ENCODE data around the gene CACHD1.

Gene CACHD1

GRCh38 chr1:64581843-64582185 is 111.9 kb downstream of the CACHD1 start:
- Histone ChIP-seq H2AFZ (ENCODE audit: low read depth, low read length, severe bottlenecking) (no peak overlapping the region), H3K4me3 (ENCODE audit: insufficient read depth, low read length, poor library complexity, severe bottlenecking) (no peak overlapping the region), H3K36me3 (ENCODE audit: low read length) (no peaks in the 10 kb centered on the region), H4K20me1 (ENCODE audit: low read depth, low read length) (no peaks in the 10 kb centered on the region), H3K27me3 (ENCODE audit: low read length) (no peaks in the 10 kb centered on the region), H3K27ac (ENCODE audit: low read depth, low read length) (no peak overlapping the region), H3K9me2 (replicated peaks; ENCODE audit: insufficient read depth, low read length) (no peaks in the 10 kb centered on the region), H3K9me3 (ENCODE audit: insufficient read depth, low read length) (no peaks in the 10 kb centered on the region), H3K9ac (ENCODE audit: low read length) (no peak overlapping the region), H3F3A (ENCODE audit: insufficient read depth) (no peaks in the 10 kb centered on the region), H3K4me2 (ENCODE audit: low read depth, low read length, poor library complexity, severe bottlenecking) (no peak overlapping the region), H3K79me2 (ENCODE audit: insufficient read depth, low read length) (no peaks in the 10 kb centered on the region)
- TF ChIP-seq EZH2phosphoT487 (conservative IDR thresholded peaks at IDR 0.05; ENCODE audit: low read length) (no peak), CTCF (IDR thresholded peaks at IDR 0.05; ENCODE audit: insufficient read depth, low read length, poor library complexity, severe bottlenecking) (no peak)

- no peaks in the 10 kb centered on the region for H4K20me1 ChIP-seq (ENCODE audit: low read depth, low read length)
- H3K9ac ChIP-seq (ENCODE audit: low read length) = no peak overlapping the region
- H3K27me3 ChIP-seq (ENCODE audit: low read length) = no peaks in the 10 kb centered on the region
- H2AFZ ChIP-seq (ENCODE audit: low read depth, low read length, severe bottlenecking) = no peak overlapping the region
- no peaks in the 10 kb centered on the region for H3K36me3 ChIP-seq (ENCODE audit: low read length)
- H3F3A ChIP-seq (ENCODE audit: insufficient read depth) = no peaks in the 10 kb centered on the region
- no peaks in the 10 kb centered on the region for H3K9me2 ChIP-seq (replicated peaks; ENCODE audit: insufficient read depth, low read length)
- H3K9me3 ChIP-seq (ENCODE audit: insufficient read depth, low read length) = no peaks in the 10 kb centered on the region
- TF ChIP-seq EZH2phosphoT487 (conservative IDR thresholded peaks at IDR 0.05; ENCODE audit: low read length) = no peak
- no peak for TF ChIP-seq CTCF (IDR thresholded peaks at IDR 0.05; ENCODE audit: insufficient read depth, low read length, poor library complexity, severe bottlenecking)
- no peak overlapping the region for H3K4me3 ChIP-seq (ENCODE audit: insufficient read depth, low read length, poor library complexity, severe bottlenecking)
- H3K79me2 ChIP-seq (ENCODE audit: insufficient read depth, low read length) = no peaks in the 10 kb centered on the region
- H3K4me2 ChIP-seq (ENCODE audit: low read depth, low read length, poor library complexity, severe bottlenecking) = no peak overlapping the region
- no peak overlapping the region for H3K27ac ChIP-seq (ENCODE audit: low read depth, low read length)
These were observed 114.5 kb downstream of the CACHD1 start for GRCh38 chr1:64584479-64584878.

GRCh38 chr1:64588876-64589275 is 118.9 kb downstream of the CACHD1 start:
- Histone ChIP-seq H3K9me3 (ENCODE audit: insufficient read depth, low read length) (no peaks in the 10 kb centered on the region), H4K20me1 (ENCODE audit: low read depth, low read length) (no peaks in the 10 kb centered on the region), H3K4me3 (ENCODE audit: insufficient read depth, low read length, poor library complexity, severe bottlenecking) (no peak overlapping the region), H3K79me2 (ENCODE audit: insufficient read depth, low read length) (no peaks in the 10 kb centered on the region), H3F3A (ENCODE audit: insufficient read depth) (no peaks in the 10 kb centered on the region), H3K27ac (ENCODE audit: low read depth, low read length) (no peak overlapping the region), H3K4me2 (ENCODE audit: low read depth, low read length, poor library complexity, severe bottlenecking) (no peak overlapping the region), H3K9ac (ENCODE audit: low read length) (no peak overlapping the region), H3K27me3 (ENCODE audit: low read length) (no peaks in the 10 kb centered on the region), H2AFZ (ENCODE audit: low read depth, low read length, severe bottlenecking) (no peak overlapping the region), H3K9me2 (replicated peaks; ENCODE audit: insufficient read depth, low read length) (no peaks in the 10 kb centered on the region), H3K36me3 (ENCODE audit: low read length) (no peaks in the 10 kb centered on the region)
- TF ChIP-seq CTCF (IDR thresholded peaks at IDR 0.05; ENCODE audit: insufficient read depth, low read length, poor library complexity, severe bottlenecking) (no peak), EZH2phosphoT487 (conservative IDR thresholded peaks at IDR 0.05; ENCODE audit: low read length) (no peak)

- Histone ChIP-seq H3K27me3 (ENCODE audit: low read length) (no peaks in the 10 kb centered on the region), H3K79me2 (ENCODE audit: insufficient read depth, low read length) (no peaks in the 10 kb centered on the region), H2AFZ (ENCODE audit: low read depth, low read length, severe bottlenecking) (no peak overlapping the region), H4K20me1 (ENCODE audit: low read depth, low read length) (no peaks in the 10 kb centered on the region), H3K36me3 (ENCODE audit: low read length) (no peaks in the 10 kb centered on the region), H3F3A (ENCODE audit: insufficient read depth) (no peaks in the 10 kb centered on the region), H3K27ac (ENCODE audit: low read depth, low read length) (no peak overlapping the region), H3K9me2 (replicated peaks; ENCODE audit: insufficient read depth, low read length) (no peaks in the 10 kb centered on the region), H3K9ac (ENCODE audit: low read length) (no peak overlapping the region), H3K9me3 (ENCODE audit: insufficient read depth, low read length) (no peaks in the 10 kb centered on the region), H3K4me3 (ENCODE audit: insufficient read depth, low read length, poor library complexity, severe bottlenecking) (no peak overlapping the region), H3K4me2 (ENCODE audit: low read depth, low read length, poor library complexity, severe bottlenecking) (no peak overlapping the region)
- TF ChIP-seq EZH2phosphoT487 (conservative IDR thresholded peaks at IDR 0.05; ENCODE audit: low read length) = no peak
- TF ChIP-seq CTCF (IDR thresholded peaks at IDR 0.05; ENCODE audit: insufficient read depth, low read length, poor library complexity, severe bottlenecking) = no peak
These were observed 120.4 kb downstream of the CACHD1 start for GRCh38 chr1:64590316-64590715.

All from SU-DHL-6 (cell line).